HG02642 (cell line): ENCODE measurements around the gene KCNIP1.

ENCODE experiments used
- ATAC-seq: cut with Tn5 transposase; IDR thresholded peaks from one replicate; pipeline ENCODE4 v1.9.1; 2021; ENCODE audit warnings: mild to moderate bottlenecking; ENCODE audit not compliant: unreplicated experiment, poor library complexity

The KCNIP1 gene

GRCh38 chr5:170482511-170482910 is 21.3 kb upstream of the KCNIP1 start:
- no peak for ATAC-seq

- no peak for ATAC-seq
These were observed 19.9 kb upstream of the KCNIP1 start for GRCh38 chr5:170483701-170484458.

- ATAC-seq = no peak
These were observed 19.4 kb upstream of the KCNIP1 start for GRCh38 chr5:170484459-170484831.

DNA sequence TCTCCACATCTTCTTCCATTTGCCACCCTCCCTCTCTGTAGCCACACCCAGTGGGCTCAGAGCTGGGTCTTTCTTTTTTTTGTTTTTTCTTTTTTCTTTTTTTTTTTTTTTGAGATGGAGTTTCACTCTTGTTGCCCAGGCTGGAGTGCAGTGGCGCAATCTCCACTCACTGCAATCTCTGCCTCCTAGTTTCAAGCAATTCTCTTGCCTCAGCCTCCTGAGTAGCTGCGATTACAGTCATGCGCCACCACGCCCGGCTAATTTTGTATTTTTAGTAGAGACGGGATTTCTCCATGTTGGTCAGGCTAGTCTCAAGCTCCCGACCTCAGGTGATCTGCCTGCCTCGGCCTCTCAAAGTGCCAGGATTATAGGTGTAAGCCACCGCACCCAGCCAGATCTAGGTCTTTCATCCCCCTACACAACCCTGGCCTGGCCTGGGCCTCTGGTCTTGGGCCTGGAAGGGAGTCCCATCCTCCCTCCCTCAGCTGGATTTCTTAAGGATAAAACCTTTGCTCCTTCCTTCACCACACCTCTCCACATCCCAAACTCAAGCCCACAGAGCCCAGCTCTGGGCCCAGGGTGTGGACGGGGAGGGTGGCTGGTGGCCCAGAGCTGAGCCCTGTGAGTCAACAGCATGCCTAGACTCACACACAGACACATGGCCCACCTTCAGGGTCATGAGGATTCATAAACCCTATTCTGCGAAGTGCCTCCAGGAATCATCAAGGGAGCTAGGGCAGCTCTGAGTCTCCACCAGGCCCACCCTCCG is 18.8 kb upstream of the KCNIP1 start:
- ATAC-seq = no peak

GRCh38 chr5:170485616-170485911 is 18.3 kb upstream of the KCNIP1 start:
- no peak for ATAC-seq

- ATAC-seq = no peak
These were observed 17.4 kb upstream of the KCNIP1 start for GRCh38 chr5:170486371-170486770.

GRCh38 chr5:170488570-170488969 is 15.2 kb upstream of the KCNIP1 start:
- no peak for ATAC-seq

- no peak for ATAC-seq
These were observed 14.6 kb upstream of the KCNIP1 start for GRCh38 chr5:170489199-170489598.

GRCh38 chr5:170490381-170490780 is 13.4 kb upstream of the KCNIP1 start:
- no peak for ATAC-seq

GRCh38 chr5:170491479-170491878 is 12.3 kb upstream of the KCNIP1 start:
- ATAC-seq = no peak

DNA sequence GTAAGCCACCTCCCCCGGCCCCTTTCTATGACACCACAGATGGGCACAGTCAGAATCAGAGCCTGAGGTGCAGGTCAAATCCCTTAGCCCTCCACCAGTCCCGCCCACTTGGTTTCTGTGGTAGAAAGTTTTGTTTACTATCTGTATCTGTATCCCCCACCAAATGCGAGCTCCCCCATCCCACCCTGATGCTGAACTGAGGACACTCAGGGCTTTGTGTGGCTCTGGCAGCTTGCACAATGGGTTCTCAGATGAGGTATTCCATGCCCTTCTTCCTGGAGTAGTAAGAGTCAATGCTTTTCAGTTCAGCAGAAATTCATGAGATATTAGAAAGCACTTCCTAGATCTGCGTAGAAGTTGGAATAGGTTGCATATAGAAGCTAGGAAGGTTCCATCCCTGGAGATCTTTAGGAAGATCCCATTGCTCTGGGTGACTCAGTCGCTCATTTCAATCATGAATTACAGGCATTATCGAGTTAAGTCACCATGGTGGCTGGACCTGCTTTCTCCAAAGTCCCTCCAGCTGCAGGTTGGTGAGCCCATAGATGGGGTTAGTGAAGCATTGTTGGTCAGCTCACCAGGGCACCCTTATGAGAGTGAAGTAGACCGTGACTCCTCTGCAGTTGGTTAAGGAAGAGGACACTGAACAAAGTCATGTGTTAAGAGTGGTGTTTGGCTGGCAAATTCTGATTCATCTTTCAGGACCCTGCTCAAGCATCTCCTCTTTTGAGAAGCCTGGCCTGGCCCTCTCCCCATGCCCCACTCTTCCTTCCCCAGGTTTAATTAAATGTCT is 10.6 kb upstream of the KCNIP1 start:
- ATAC-seq = no peak

DNA sequence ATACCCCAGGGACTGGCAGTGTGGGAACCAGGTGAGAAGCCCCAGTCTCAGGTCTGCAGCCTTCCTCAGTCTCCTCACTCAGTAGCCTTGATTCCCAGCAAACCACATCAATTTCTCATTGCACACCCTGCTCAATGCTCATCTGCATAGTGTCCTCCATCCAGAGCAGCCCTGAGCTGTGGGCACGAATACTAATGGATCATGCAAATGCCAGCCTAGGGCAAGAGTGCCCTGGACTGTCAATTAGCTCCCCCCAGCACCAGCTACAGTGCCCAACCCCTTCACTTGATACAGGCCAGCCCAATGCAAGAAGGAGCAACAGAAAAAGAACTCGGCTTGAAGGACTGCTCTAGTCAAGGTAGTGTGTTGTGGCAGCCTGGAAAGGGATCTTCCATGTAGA is 9.8 kb upstream of the KCNIP1 start:
- no peak for ATAC-seq

DNA sequence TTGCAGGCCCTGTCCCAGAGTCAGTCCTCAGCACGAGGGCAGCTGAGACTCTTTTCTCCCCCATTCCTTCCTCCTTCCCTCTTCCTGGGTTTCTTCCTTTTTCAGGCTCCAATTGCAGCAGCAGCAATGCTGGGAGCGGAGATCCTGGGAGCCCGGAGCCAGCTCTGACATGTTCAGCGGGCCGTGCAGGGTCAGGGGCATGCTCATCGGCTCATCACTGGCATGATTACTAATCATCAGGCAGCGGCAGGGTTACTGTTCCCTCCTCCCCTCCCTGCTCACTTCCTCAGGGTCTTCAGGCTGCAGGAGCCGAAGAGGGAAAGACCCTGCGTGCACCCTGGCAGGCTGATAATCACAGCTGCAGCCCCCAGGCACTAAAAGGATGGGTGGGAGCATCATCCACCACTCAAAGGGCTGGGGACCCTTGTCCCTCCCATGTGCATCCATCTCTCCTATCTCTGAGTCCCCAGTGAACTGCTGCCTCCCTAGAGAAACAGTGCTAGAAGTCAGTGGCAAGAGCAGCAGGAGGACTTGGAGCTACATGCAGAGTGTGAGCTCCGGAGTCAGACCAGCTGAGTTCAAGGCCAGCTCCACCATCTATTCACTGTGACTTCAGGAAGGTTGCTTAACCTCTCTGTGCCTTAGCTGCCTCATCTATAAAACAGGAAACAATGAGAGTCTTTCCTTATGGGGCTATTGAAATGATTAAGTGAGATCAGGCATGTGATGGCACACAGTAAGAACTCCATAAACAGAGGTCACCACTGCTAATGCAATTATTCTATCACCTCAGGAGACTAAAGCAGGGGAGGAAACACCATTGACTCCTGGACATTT is 7.8 kb upstream of the KCNIP1 start:
- no peak for ATAC-seq

DNA sequence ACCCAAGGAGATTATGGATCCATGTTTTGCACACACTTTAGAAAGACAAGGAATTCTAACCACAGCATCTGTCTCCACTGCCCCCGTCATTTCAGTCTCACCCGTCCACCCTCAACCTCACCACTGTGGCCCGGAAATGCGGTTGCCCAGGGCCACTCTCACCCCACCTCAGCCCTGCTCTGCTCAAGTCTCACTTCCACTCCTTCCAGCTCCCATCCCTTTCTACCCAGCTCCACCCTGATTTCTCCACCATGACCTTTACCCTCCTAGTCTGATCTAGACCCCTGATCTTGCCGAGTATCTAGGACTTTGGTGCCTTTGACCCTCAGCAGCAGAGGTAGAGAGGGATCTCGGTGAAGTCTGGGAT is 7.2 kb upstream of the KCNIP1 start:
- ATAC-seq = no peak

DNA sequence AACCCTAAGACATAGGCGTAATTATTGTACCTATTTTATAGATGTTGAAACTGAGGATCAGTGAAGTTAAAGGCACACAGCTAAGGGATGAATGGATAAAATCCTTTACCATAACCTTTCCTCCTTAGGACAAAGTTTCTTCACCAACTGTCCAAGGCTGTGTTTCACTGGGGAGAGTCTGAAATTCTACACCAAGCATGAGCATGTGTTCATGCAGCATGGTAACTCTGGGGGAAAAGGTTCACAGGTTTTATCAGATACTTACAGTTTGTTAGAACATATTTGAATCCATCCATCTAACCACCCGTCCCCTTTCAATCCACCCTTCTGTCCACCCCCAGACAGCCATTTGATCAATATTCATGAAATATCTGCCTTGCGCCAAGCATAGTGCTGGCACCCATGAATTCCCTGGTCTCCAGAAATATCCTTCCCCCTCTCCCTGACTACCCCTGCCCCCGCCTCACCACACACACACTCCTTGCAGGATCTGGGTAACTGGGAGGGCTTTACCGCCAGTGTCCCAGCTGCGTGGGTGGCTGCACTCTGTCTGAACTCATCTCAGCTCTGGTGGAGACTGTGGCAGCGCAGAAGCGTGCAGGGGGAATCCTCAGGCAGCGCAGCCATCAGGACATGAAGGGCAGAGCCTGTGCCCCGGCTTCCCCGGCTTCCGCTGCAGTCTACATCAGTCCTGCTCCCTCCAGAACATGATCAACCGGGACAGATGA is 6.3 kb upstream of the KCNIP1 start:
- ATAC-seq = no peak

DNA sequence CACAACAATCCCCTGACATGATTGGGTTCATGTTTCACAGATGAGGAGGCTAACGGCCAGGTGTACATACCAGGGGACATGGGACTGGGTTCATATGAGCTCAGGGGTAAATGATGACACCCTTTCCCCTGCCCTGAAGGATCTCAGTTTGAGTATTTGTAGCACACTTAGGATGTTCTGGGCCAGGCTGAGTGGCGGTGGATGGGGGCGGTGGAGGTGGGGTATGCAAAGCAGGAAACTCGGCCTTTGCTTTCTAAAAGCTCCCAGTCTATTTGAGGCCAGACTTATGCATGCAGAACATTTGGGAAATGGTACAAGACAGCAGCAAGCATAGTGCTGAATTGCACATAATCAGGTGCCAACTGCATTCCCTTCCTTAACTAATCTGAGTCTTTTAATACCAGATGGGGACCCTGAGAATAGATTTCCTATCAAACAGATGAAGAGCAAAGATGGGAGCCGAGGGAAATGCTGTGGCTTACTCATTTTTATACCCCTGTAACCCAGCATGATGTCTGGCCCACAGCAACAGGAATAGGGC is 4.9 kb upstream of the KCNIP1 start:
- no peak for ATAC-seq

DNA sequence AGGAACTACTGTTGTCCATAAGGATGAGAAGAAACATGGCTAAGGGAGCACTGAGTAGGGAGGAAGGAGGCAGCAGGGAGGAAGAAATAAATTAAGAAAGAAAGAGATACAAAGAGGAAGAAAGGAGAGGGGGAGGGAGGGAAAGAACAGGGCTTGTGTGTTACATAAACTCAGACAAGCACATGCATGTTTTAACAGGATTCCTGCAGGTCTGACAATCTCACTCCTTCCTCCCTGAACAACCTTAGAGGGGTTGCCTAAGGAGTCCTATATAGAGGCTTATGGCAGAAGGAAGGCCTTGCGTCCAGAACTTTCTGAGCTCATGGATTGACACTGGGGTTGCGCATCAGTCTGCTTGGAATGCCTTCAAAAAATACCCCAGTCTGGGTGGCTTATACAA is 4.2 kb upstream of the KCNIP1 start:
- no peak for ATAC-seq

DNA sequence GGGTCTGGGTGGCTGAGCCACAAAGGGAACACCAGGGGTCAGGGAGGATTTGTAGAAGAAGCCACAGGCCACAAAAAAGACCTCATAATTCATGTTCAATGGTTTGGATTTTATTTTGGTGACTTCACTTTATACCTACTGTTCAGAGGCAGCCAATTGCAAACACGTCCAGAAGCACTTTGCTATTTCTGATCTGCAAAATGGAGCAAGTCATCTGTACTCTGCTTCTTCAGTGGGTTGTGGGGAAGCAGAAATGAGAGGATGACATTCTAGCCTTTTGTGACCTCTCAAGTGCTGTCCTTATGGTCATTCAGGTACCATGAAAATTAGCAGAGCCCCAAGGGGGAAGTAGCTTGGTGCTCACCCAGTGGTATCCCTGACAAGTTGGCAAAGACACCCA is 2.5 kb upstream of the KCNIP1 start:
- ATAC-seq = no peak

- no peak for ATAC-seq
These were observed 1.9 kb upstream of the KCNIP1 start for GRCh38 chr5:170501931-170502330.
